ENCODE measurements around the gene RFC4. TPM values are rescaled to one million over a fixed set of nuclear protein-coding genes. Genes with fewer than 3 reads are reported as not detected.

The RFC4 gene
- total and polyA plus RNA-seq, 2 of the 8 experiments (the other 6 are each of a cell fraction or from before 2014, with no cell fraction given) = 21.8 to 86.9 TPM

DNA sequence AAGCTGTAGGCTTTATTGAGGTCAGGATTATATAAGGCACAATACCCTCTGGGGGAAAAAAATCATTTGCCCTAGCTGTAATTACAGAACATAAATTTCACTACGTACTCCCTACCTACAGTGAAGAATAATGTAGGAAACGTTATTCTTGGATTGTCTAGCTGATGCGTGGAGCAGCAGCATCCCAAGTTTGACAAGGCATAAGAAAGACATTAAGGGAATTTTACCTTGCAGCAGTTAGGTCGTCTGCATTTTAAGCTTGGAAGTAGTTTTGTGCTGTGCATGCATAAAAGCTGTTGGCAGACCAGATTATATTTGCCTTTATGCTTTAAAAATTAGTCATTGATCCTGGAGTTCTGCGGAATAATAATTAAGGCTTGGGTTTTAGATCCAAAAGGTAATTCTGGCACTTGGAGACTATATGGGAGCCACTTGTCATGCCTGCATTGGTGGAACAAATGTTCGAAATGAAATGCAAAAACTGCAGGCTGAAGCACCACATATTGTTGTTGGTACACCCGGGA lies 20.7 kb downstream of the RFC4 start (continued):
- TF ChIP-seq, protein P1, sequence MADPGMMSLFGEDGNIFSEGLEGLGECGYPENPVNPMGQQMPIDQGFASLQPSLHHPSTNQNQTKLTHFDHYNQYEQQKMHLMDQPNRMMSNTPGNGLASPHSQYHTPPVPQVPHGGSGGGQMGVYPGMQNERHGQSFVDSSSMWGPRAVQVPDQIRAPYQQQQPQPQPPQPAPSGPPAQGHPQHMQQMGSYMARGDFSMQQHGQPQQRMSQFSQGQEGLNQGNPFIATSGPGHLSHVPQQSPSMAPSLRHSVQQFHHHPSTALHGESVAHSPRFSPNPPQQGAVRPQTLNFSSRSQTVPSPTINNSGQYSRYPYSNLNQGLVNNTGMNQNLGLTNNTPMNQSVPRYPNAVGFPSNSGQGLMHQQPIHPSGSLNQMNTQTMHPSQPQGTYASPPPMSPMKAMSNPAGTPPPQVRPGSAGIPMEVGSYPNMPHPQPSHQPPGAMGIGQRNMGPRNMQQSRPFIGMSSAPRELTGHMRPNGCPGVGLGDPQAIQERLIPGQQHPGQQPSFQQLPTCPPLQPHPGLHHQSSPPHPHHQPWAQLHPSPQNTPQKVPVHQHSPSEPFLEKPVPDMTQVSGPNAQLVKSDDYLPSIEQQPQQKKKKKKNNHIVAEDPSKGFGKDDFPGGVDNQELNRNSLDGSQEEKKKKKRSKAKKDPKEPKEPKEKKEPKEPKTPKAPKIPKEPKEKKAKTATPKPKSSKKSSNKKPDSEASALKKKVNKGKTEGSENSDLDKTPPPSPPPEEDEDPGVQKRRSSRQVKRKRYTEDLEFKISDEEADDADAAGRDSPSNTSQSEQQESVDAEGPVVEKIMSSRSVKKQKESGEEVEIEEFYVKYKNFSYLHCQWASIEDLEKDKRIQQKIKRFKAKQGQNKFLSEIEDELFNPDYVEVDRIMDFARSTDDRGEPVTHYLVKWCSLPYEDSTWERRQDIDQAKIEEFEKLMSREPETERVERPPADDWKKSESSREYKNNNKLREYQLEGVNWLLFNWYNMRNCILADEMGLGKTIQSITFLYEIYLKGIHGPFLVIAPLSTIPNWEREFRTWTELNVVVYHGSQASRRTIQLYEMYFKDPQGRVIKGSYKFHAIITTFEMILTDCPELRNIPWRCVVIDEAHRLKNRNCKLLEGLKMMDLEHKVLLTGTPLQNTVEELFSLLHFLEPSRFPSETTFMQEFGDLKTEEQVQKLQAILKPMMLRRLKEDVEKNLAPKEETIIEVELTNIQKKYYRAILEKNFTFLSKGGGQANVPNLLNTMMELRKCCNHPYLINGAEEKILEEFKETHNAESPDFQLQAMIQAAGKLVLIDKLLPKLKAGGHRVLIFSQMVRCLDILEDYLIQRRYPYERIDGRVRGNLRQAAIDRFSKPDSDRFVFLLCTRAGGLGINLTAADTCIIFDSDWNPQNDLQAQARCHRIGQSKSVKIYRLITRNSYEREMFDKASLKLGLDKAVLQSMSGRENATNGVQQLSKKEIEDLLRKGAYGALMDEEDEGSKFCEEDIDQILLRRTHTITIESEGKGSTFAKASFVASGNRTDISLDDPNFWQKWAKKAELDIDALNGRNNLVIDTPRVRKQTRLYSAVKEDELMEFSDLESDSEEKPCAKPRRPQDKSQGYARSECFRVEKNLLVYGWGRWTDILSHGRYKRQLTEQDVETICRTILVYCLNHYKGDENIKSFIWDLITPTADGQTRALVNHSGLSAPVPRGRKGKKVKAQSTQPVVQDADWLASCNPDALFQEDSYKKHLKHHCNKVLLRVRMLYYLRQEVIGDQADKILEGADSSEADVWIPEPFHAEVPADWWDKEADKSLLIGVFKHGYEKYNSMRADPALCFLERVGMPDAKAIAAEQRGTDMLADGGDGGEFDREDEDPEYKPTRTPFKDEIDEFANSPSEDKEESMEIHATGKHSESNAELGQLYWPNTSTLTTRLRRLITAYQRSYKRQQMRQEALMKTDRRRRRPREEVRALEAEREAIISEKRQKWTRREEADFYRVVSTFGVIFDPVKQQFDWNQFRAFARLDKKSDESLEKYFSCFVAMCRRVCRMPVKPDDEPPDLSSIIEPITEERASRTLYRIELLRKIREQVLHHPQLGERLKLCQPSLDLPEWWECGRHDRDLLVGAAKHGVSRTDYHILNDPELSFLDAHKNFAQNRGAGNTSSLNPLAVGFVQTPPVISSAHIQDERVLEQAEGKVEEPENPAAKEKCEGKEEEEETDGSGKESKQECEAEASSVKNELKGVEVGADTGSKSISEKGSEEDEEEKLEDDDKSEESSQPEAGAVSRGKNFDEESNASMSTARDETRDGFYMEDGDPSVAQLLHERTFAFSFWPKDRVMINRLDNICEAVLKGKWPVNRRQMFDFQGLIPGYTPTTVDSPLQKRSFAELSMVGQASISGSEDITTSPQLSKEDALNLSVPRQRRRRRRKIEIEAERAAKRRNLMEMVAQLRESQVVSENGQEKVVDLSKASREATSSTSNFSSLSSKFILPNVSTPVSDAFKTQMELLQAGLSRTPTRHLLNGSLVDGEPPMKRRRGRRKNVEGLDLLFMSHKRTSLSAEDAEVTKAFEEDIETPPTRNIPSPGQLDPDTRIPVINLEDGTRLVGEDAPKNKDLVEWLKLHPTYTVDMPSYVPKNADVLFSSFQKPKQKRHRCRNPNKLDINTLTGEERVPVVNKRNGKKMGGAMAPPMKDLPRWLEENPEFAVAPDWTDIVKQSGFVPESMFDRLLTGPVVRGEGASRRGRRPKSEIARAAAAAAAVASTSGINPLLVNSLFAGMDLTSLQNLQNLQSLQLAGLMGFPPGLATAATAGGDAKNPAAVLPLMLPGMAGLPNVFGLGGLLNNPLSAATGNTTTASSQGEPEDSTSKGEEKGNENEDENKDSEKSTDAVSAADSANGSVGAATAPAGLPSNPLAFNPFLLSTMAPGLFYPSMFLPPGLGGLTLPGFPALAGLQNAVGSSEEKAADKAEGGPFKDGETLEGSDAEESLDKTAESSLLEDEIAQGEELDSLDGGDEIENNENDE (IDR thresholded peaks at IDR 0.05; ENCODE audit: insufficient replicate concordance, low read length) = peak; percentile 44
- TF ChIP-seq POLR2A (IDR thresholded peaks at IDR 0.05; ENCODE audit: control extremely low read depth in 1 of 2, low read depth in 2 of 2, low read length in 2 of 2) = peak in 1 of 2 experiments; percentile 47
- no peak for TF ChIP-seq SP2 (IDR thresholded peaks at IDR 0.05; ENCODE audit: low read length)

Data from H1 (cell line).